ENCODE measurements around the gene COL11A2.

DNA sequence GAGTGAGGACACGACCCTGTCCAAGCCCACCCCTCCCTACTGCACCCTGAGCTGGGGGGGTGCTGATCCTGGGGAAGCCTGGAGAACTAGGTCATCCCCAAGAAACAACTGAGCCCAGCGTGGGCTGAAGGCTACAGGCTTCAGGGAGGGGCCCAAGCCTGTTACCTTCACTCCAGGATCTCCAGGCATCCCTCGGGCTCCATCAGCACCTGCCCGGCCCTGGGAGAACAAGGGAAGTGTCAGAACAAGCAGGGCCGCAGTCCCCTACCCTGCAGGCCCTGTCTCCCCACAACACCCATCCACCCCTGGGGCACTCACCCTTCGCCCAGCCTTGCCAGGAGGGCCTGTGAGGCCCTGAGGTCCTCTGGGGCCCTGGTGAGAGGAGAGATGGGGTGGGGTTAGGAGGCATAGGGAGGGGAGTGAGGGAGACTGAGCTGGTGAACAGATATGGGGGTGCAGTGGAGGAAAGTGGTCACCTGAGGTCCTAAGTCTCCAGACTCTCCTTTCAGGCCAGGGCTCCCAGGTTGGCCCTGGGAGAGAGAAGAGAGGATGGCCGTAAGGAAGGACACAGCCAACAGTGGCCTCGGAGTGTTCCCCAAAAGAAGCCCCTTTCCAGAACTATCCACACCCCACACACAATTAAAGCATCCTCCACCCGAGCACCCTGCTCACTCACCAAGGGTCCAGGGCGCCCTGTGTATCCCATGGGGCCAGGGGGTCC lies 13.4 kb downstream of the COL11A2 start:
- TF ChIP-seq ZBTB33 (CRISPR knock-in tag; IDR thresholded peaks at IDR 0.05): no peak
- TF ChIP-seq ZSCAN29 (CRISPR knock-in tag; conservative IDR thresholded peaks at IDR 0.05): no peak
- no peak for TF ChIP-seq PHF21A (CRISPR knock-in tag; IDR thresholded peaks at IDR 0.05)
- no peak for TF ChIP-seq ZNF124 (CRISPR knock-in tag; IDR thresholded peaks at IDR 0.05)
- no peak for TF ChIP-seq ZSCAN20 (CRISPR knock-in tag; IDR thresholded peaks at IDR 0.05; ENCODE audit: borderline replicate concordance)
- TF ChIP-seq KDM5B (CRISPR knock-in tag; IDR thresholded peaks at IDR 0.05; ENCODE audit: borderline replicate concordance): no peak
- TF ChIP-seq RFXANK (CRISPR knock-in tag; IDR thresholded peaks at IDR 0.05): no peak
- no peak for TF ChIP-seq PRPF4 (IDR thresholded peaks at IDR 0.05; ENCODE audit: low read depth, low read length, poor library complexity, severe bottlenecking)
- TF ChIP-seq, protein P1, sequence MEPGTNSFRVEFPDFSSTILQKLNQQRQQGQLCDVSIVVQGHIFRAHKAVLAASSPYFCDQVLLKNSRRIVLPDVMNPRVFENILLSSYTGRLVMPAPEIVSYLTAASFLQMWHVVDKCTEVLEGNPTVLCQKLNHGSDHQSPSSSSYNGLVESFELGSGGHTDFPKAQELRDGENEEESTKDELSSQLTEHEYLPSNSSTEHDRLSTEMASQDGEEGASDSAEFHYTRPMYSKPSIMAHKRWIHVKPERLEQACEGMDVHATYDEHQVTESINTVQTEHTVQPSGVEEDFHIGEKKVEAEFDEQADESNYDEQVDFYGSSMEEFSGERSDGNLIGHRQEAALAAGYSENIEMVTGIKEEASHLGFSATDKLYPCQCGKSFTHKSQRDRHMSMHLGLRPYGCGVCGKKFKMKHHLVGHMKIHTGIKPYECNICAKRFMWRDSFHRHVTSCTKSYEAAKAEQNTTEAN (CRISPR knock-in tag; conservative IDR thresholded peaks at IDR 0.05): no peak
- TF ChIP-seq, protein P2, sequence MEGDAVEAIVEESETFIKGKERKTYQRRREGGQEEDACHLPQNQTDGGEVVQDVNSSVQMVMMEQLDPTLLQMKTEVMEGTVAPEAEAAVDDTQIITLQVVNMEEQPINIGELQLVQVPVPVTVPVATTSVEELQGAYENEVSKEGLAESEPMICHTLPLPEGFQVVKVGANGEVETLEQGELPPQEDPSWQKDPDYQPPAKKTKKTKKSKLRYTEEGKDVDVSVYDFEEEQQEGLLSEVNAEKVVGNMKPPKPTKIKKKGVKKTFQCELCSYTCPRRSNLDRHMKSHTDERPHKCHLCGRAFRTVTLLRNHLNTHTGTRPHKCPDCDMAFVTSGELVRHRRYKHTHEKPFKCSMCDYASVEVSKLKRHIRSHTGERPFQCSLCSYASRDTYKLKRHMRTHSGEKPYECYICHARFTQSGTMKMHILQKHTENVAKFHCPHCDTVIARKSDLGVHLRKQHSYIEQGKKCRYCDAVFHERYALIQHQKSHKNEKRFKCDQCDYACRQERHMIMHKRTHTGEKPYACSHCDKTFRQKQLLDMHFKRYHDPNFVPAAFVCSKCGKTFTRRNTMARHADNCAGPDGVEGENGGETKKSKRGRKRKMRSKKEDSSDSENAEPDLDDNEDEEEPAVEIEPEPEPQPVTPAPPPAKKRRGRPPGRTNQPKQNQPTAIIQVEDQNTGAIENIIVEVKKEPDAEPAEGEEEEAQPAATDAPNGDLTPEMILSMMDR (CRISPR knock-in tag; IDR thresholded peaks at IDR 0.05): no peak
- no peak for TF ChIP-seq MYC (CRISPR knock-in tag; IDR thresholded peaks at IDR 0.05; ENCODE audit: borderline replicate concordance)
- no peak for TF ChIP-seq ZNF501 (CRISPR knock-in tag; IDR thresholded peaks at IDR 0.05)
- TF ChIP-seq, protein P3, sequence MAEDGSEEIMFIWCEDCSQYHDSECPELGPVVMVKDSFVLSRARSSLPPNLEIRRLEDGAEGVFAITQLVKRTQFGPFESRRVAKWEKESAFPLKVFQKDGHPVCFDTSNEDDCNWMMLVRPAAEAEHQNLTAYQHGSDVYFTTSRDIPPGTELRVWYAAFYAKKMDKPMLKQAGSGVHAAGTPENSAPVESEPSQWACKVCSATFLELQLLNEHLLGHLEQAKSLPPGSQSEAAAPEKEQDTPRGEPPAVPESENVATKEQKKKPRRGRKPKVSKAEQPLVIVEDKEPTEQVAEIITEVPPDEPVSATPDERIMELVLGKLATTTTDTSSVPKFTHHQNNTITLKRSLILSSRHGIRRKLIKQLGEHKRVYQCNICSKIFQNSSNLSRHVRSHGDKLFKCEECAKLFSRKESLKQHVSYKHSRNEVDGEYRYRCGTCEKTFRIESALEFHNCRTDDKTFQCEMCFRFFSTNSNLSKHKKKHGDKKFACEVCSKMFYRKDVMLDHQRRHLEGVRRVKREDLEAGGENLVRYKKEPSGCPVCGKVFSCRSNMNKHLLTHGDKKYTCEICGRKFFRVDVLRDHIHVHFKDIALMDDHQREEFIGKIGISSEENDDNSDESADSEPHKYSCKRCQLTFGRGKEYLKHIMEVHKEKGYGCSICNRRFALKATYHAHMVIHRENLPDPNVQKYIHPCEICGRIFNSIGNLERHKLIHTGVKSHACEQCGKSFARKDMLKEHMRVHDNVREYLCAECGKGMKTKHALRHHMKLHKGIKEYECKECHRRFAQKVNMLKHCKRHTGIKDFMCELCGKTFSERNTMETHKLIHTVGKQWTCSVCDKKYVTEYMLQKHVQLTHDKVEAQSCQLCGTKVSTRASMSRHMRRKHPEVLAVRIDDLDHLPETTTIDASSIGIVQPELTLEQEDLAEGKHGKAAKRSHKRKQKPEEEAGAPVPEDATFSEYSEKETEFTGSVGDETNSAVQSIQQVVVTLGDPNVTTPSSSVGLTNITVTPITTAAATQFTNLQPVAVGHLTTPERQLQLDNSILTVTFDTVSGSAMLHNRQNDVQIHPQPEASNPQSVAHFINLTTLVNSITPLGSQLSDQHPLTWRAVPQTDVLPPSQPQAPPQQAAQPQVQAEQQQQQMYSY (CRISPR knock-in tag; IDR thresholded peaks at IDR 0.05): no peak
- TF ChIP-seq SOX13 (IDR thresholded peaks at IDR 0.05): no peak
- no peak for TF ChIP-seq SOX13 (CRISPR knock-in tag; conservative IDR thresholded peaks at IDR 0.05 in 1 of 2, IDR thresholded peaks at IDR 0.05 in 1 of 2)
